NCI-H226 (cell line): ENCODE measurements around the gene SNAI1.
A peak's percentile ranks its signal among the peaks of the same experiment; 100 is the strongest.

ENCODE experiments used
- DNase-seq: peaks from one replicate; pipeline ENCODE4 v3.0.0-alpha.2; 2015

Gene SNAI1

GRCh38 chr20:50014570-50015562 lies 32.1 kb downstream of the SNAI1 start:
- no peak for DNase-seq

- DNase-seq = no peak
These were observed 32.8 kb downstream of the SNAI1 start for GRCh38 chr20:50015636-50015992.

- DNase-seq = no peak
These were observed 33.4 kb downstream of the SNAI1 start for GRCh38 chr20:50015993-50016770.

- no peak for DNase-seq
These were observed 34.4 kb downstream of the SNAI1 start for GRCh38 chr20:50017160-50017559.

- DNase-seq = no peak
These were observed 34.9 kb downstream of the SNAI1 start for GRCh38 chr20:50017576-50018248.

- peak; percentile 87 for DNase-seq
These were observed 36.9 kb downstream of the SNAI1 start for GRCh38 chr20:50019466-50020256.

- DNase-seq = peak; percentile 89
These were observed 37.5 kb downstream of the SNAI1 start for GRCh38 chr20:50020288-50020687.

- DNase-seq = no peak
These were observed 39.9 kb downstream of the SNAI1 start for GRCh38 chr20:50022676-50023075.

- DNase-seq = no peak
These were observed 40.5 kb downstream of the SNAI1 start for GRCh38 chr20:50023116-50023805.

- DNase-seq = no peak
These were observed 44.2 kb downstream of the SNAI1 start for GRCh38 chr20:50026746-50027575.

GRCh38 chr20:50027611-50028105 lies 44.9 kb downstream of the SNAI1 start:
- peak; percentile 90 for DNase-seq

- DNase-seq = no peak
These were observed 46.4 kb downstream of the SNAI1 start for GRCh38 chr20:50029083-50029696.

GRCh38 chr20:50029697-50030461 lies 47.1 kb downstream of the SNAI1 start:
- peak; percentile 91 for DNase-seq

- DNase-seq = no peak
These were observed 50.3 kb downstream of the SNAI1 start for GRCh38 chr20:50032955-50033666.

GRCh38 chr20:50034567-50035180 lies 51.9 kb downstream of the SNAI1 start:
- DNase-seq = peak; percentile 83

GRCh38 chr20:50036703-50037102 lies 53.9 kb downstream of the SNAI1 start:
- no peak for DNase-seq

- no peak for DNase-seq
These were observed 54.3 kb downstream of the SNAI1 start for GRCh38 chr20:50037123-50037522.

- no peak for DNase-seq
These were observed 54.8 kb downstream of the SNAI1 start for GRCh38 chr20:50037575-50037974.
